Neural cell (in vitro differentiated cells): ENCODE results near the gene LIF. TPM values are rescaled to one million over a fixed set of nuclear protein-coding genes. Genes with fewer than 3 reads are reported as not detected.

Source experiments
- H2AFZ ChIP-seq: fragments of 200-600, 300-800 bp; sonication (generic), shearing (Covaris generic); 2 replicates; pipeline ENCODE4 v1.6.0; 2014; ENCODE audit warnings: low read depth, mild to moderate bottlenecking, antibody characterized with exemption, low read length, moderate library complexity
- H3F3A ChIP-seq: fragments of 200-600 bp; shearing (Covaris generic); 2 replicates; pipeline ENCODE4 v1.6.1; 2016; ENCODE audit warnings: mild to moderate bottlenecking, moderate library complexity, mixed read lengths, antibody characterized with exemption, low read length; ENCODE audit not compliant: insufficient read depth, poor library complexity, severe bottlenecking
- H3K27ac ChIP-seq: fragments of 200-600, 300-800 bp; sonication (generic), shearing (Covaris generic); 2 replicates; pipeline ENCODE4 v1.5.1; 2014; ENCODE audit warnings: mild to moderate bottlenecking, low read length, moderate library complexity
- H3K27me3 ChIP-seq: fragments of 300-800, 200-600 bp; sonication (generic), shearing (Covaris generic); 2 replicates; pipeline ENCODE4 v1.6.0; 2014; ENCODE audit warnings: mild to moderate bottlenecking, low read depth, low read length, moderate library complexity; ENCODE audit not compliant: insufficient read depth
- H3K36me3 ChIP-seq: fragments of 300-800, 200-600 bp; sonication (generic), shearing (Covaris generic); 2 replicates; pipeline ENCODE4 v1.5.1; 2014; ENCODE audit warnings: mild to moderate bottlenecking, antibody characterized with exemption, low read length, moderate library complexity; ENCODE audit not compliant: insufficient read depth
- H3K4me2 ChIP-seq: fragments of 300-800, 200-600 bp; sonication (generic), shearing (Covaris generic); 2 replicates; pipeline ENCODE4 v1.6.0; 2014; ENCODE audit warnings: mild to moderate bottlenecking, low read length
- H3K4me3 ChIP-seq: fragments of 300-800, 200-600 bp; sonication (generic), shearing (Covaris generic); 2 replicates; pipeline ENCODE4 v1.5.1; 2014; ENCODE audit warnings: mild to moderate bottlenecking, low read length, moderate library complexity
- H3K79me2 ChIP-seq: fragments of 200-600 bp; shearing (Covaris generic); replicated peaks from 2 replicates; pipeline ENCODE4 v1.6.0; 2014; ENCODE audit warnings: mild to moderate bottlenecking, low read length, moderate library complexity; ENCODE audit not compliant: insufficient read depth
- H3K9ac ChIP-seq: fragments of 300-800, 200-600 bp; sonication (generic), shearing (Covaris generic); 2 replicates; pipeline ENCODE4 v1.6.1; 2016; ENCODE audit warnings: mild to moderate bottlenecking, low read length, mixed read lengths
- H3K9me2 ChIP-seq: fragments of 200-600 bp; shearing (Covaris generic); 2 replicates; pipeline ENCODE4 v1.6.1; 2016; ENCODE audit warnings: mild to moderate bottlenecking, low read length, mixed read lengths; ENCODE audit not compliant: insufficient read depth
- H3K9me3 ChIP-seq: fragments of 200-600, 300-800 bp; sonication (generic), shearing (Covaris generic); 2 replicates; pipeline ENCODE4 v1.6.1; 2016; ENCODE audit warnings: mild to moderate bottlenecking, mixed run types, low read length, moderate library complexity, mixed read lengths
- H4K20me1 ChIP-seq: fragments of 200-600 bp; shearing (Covaris generic); 2 replicates; pipeline ENCODE4 v1.6.1; 2016; ENCODE audit warnings: mild to moderate bottlenecking, mixed run types; ENCODE audit not compliant: insufficient read depth
- EP300 ChIP-seq: fragments of 450-650 bp; conservative IDR thresholded peaks from 2 replicates; pipeline ENCODE4 v1.6.1; 2014; ENCODE audit warnings: antibody characterized with exemption, mild to moderate bottlenecking, moderate library complexity; ENCODE audit not compliant: poor library complexity, severe bottlenecking
- EZH2 ChIP-seq: fragments of 200-600, 300-800 bp; shearing (Covaris generic), sonication (generic); IDR thresholded peaks from 2 replicates; pipeline ENCODE4 v1.6.1; 2014; ENCODE audit warnings: antibody characterized with exemption, low read length, borderline replicate concordance, mild to moderate bottlenecking; ENCODE audit not compliant: insufficient read depth, poor library complexity, severe bottlenecking
- MXI1 ChIP-seq: fragments of 450-650 bp; conservative IDR thresholded peaks from 2 replicates; pipeline ENCODE4 v1.6.1; 2014; ENCODE audit warnings: antibody characterized with exemption, mild to moderate bottlenecking; ENCODE audit not compliant: poor library complexity, severe bottlenecking
- POLR2AphosphoS5 ChIP-seq: IDR thresholded peaks from 2 replicates; pipeline ENCODE4 v1.6.1; 2012
- RAD21 ChIP-seq: fragments of 450-650 bp; conservative IDR thresholded peaks from 2 replicates; pipeline ENCODE4 v1.6.1; 2014; ENCODE audit warnings: antibody characterized with exemption, mild to moderate bottlenecking, moderate library complexity
- SMC3 ChIP-seq: fragments of 450-650 bp; conservative IDR thresholded peaks from 2 replicates; pipeline ENCODE4 v1.6.1; 2014; ENCODE audit warnings: antibody characterized with exemption, mild to moderate bottlenecking, moderate library complexity; ENCODE audit not compliant: poor library complexity
- TAF1 ChIP-seq: IDR thresholded peaks from 2 replicates; pipeline ENCODE4 v1.6.1; 2012; ENCODE audit warnings: low read depth
- polyA plus RNA-seq: library from polyadenylated mRNA; depleted of rRNA; stranded (reverse); fragments of >200 nt; gene quantifications from 2 replicates; pipeline ENCODE4 v1.2.3, GENCODE V29; 2014
- TF ChIP-seq, protein P1 (sequence below): fragments of 450-650 bp; IDR thresholded peaks from 2 replicates; pipeline ENCODE4 v1.5.1; 2014; ENCODE audit warnings: antibody characterized with exemption, mild to moderate bottlenecking, moderate library complexity; ENCODE audit not compliant: poor library complexity, severe bottlenecking
- TF ChIP-seq, protein P2 (sequence below): IDR thresholded peaks from 2 replicates; pipeline ENCODE4 v1.6.1; 2012; ENCODE audit warnings: borderline replicate concordance

LIF gene
- polyA plus RNA-seq, 1 donor from 2014 or later: 0.05 TPM

DNA sequence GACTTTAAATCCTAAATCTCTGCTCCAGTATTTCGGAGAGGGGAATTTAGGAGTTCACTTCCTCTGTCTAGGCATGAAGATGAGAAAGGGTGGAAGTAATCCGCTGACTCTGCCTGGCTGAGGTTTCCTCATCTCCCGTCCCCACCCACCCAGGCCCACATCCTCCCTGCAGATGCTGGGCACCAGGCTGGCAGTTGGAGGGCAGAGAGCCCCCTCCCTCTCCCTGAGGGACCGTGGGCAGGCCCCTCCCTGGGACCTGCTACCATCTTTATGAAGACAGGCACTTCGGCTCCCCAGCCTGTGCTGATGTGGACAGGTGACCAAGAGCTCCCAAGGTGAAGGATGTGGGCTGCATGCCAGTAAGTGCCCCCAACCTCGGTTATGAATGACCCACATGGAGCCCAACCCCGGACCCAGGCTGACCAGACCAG is 36.1 kb upstream of the LIF start:
- no peaks in the 10 kb centered on the region for H3K36me3 ChIP-seq
- H3K79me2 ChIP-seq: no peaks in the 10 kb centered on the region
- TF ChIP-seq SMC3 (no peak), MXI1 (no peak), TAF1 (no peak)
- no peaks in the 10 kb centered on the region for H4K20me1 ChIP-seq
- H3K9me2 ChIP-seq: no peaks in the 10 kb centered on the region
- H3K4me3 ChIP-seq: no peak overlapping the region
- H2AFZ ChIP-seq: no peak overlapping the region
- no peaks in the 10 kb centered on the region for H3K27me3 ChIP-seq
- no peaks in the 10 kb centered on the region for H3F3A ChIP-seq
- H3K4me2 ChIP-seq: no peak overlapping the region
- H3K9ac ChIP-seq: no peak overlapping the region
- no peaks in the 10 kb centered on the region for H3K9me3 ChIP-seq
- H3K27ac ChIP-seq: no peak overlapping the region

DNA sequence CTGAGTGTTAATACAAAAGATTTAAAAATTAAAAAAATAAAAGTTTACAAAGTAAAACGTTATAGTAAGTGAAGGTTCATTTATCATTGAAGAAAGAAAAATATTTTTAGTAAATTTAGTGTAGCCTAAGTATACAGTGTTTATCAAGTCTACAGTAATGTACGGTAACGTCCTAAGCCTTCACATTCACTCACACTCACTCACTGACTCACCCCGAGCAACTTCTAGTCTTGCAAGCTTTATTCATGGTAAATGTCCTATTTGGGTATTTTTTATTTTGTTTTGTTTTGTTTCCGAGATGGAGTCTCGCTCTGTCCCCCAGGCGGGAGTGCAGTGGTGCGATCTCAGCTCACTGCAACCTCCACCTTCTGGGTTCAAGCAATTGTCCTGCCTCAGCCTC is 33.9 kb upstream of the LIF start:
- Histone ChIP-seq H3K9me2 (no peaks in the 10 kb centered on the region), H3K9me3 (no peaks in the 10 kb centered on the region), H3K9ac (no peak overlapping the region), H3K4me3 (no peak overlapping the region), H4K20me1 (no peaks in the 10 kb centered on the region), H3K79me2 (no peaks in the 10 kb centered on the region), H3K27ac (no peak overlapping the region), H3K4me2 (no peak overlapping the region), H2AFZ (no peak overlapping the region), H3K36me3 (no peaks in the 10 kb centered on the region), H3F3A (no peaks in the 10 kb centered on the region), H3K27me3 (no peaks in the 10 kb centered on the region)
- TF ChIP-seq MXI1: no peak
- TF ChIP-seq EZH2: no peak
- no peak for TF ChIP-seq SMC3
- TF ChIP-seq POLR2AphosphoS5: no peak
- TF ChIP-seq TAF1: no peak
- no peak for TF ChIP-seq RAD21
- no peak for TF ChIP-seq EP300
- TF ChIP-seq, protein P1, sequence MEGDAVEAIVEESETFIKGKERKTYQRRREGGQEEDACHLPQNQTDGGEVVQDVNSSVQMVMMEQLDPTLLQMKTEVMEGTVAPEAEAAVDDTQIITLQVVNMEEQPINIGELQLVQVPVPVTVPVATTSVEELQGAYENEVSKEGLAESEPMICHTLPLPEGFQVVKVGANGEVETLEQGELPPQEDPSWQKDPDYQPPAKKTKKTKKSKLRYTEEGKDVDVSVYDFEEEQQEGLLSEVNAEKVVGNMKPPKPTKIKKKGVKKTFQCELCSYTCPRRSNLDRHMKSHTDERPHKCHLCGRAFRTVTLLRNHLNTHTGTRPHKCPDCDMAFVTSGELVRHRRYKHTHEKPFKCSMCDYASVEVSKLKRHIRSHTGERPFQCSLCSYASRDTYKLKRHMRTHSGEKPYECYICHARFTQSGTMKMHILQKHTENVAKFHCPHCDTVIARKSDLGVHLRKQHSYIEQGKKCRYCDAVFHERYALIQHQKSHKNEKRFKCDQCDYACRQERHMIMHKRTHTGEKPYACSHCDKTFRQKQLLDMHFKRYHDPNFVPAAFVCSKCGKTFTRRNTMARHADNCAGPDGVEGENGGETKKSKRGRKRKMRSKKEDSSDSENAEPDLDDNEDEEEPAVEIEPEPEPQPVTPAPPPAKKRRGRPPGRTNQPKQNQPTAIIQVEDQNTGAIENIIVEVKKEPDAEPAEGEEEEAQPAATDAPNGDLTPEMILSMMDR: no peak
- TF ChIP-seq, protein P2, sequence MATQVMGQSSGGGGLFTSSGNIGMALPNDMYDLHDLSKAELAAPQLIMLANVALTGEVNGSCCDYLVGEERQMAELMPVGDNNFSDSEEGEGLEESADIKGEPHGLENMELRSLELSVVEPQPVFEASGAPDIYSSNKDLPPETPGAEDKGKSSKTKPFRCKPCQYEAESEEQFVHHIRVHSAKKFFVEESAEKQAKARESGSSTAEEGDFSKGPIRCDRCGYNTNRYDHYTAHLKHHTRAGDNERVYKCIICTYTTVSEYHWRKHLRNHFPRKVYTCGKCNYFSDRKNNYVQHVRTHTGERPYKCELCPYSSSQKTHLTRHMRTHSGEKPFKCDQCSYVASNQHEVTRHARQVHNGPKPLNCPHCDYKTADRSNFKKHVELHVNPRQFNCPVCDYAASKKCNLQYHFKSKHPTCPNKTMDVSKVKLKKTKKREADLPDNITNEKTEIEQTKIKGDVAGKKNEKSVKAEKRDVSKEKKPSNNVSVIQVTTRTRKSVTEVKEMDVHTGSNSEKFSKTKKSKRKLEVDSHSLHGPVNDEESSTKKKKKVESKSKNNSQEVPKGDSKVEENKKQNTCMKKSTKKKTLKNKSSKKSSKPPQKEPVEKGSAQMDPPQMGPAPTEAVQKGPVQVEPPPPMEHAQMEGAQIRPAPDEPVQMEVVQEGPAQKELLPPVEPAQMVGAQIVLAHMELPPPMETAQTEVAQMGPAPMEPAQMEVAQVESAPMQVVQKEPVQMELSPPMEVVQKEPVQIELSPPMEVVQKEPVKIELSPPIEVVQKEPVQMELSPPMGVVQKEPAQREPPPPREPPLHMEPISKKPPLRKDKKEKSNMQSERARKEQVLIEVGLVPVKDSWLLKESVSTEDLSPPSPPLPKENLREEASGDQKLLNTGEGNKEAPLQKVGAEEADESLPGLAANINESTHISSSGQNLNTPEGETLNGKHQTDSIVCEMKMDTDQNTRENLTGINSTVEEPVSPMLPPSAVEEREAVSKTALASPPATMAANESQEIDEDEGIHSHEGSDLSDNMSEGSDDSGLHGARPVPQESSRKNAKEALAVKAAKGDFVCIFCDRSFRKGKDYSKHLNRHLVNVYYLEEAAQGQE: no peak

DNA sequence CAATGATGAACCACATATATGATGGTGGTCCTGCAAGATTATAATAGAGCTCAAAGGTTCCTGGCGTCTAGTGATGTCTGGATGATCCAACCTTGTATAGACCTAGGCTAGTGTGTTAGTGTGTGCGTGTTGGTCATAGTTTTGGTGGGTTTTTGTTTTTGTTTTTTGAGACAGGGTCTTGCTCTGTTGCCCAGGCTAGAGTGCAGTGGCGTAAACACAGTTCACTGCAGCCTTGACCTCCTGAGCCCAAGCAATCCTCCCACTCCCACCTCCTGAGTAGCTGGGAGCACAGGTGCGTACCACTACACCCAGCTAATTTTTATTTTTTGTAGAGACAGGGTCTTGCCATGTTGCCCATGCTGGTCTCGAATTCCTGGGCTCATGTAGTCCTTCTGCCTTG is 33.4 kb upstream of the LIF start:
- Histone ChIP-seq H3F3A (no peaks in the 10 kb centered on the region), H3K27me3 (no peaks in the 10 kb centered on the region), H3K4me2 (no peak overlapping the region), H3K9me3 (no peaks in the 10 kb centered on the region), H3K9me2 (no peaks in the 10 kb centered on the region), H3K36me3 (no peaks in the 10 kb centered on the region), H3K79me2 (no peaks in the 10 kb centered on the region), H2AFZ (no peak overlapping the region), H3K4me3 (no peak overlapping the region), H3K27ac (no peak overlapping the region), H3K9ac (no peak overlapping the region), H4K20me1 (no peaks in the 10 kb centered on the region)
- TF ChIP-seq, protein P1: no peak
- TF ChIP-seq, protein P2: no peak
- TF ChIP-seq SMC3 (no peak), RAD21 (no peak), MXI1 (no peak), EZH2 (no peak), EP300 (no peak), TAF1 (no peak), POLR2AphosphoS5 (no peak)
